B cell (primary cell): Measurements from ENCODE around the gene SNX6. TPM values are rescaled to one million over a fixed set of nuclear protein-coding genes. Genes with fewer than 3 reads are reported as not detected.
A peak's percentile ranks its signal among the peaks of the same experiment; 100 is the strongest.
"Not testable (repeated sequence)": the region's sequence is repeated elsewhere in the genome, so short reads cannot be mapped to it uniquely, and the experiment has no call there.

Experiments used
- ATAC-seq: fragments of 200-7000 bp; cut with Tn5 transposase; one replicate; pipeline ENCODE4 v1.10.0; 2021; ENCODE audit warnings: low read depth, mild to moderate bottlenecking, moderate number of reproducible peaks, moderate library complexity
- CTCF ChIA-PET: fragments of 350-600 bp; sonication (Branson Sonifier 250); formaldehyde crosslinking; loops from one replicate; lab custom pipeline; 2021; ENCODE audit warnings: antibody characterized with exemption, inconsistent platforms; lab: Charles Lee
- POLR2A ChIA-PET: fragments of 350-600 bp; sonication (Branson Sonifier 250); formaldehyde crosslinking; loops from one replicate; lab custom pipeline; 2021; ENCODE audit warnings: antibody characterized with exemption; lab: Charles Lee
- DNase-seq: peaks from one replicate; pipeline ENCODE4 v3.0.0; 2013
- H2AFZ ChIP-seq: 2 replicates; pipeline ENCODE4 v1.6.1; 2012; ENCODE audit warnings: mild to moderate bottlenecking, low read depth, low read length; ENCODE audit not compliant: insufficient read depth, poor library complexity, severe bottlenecking
- H3K27ac ChIP-seq, 2 donors: 1 replicate in 1 of 2; 2 replicates in 1 of 2; pipeline ENCODE4 v1.5.1; 2012 to 2013; ENCODE audit warnings: low read length in 2 of 2, mild to moderate bottlenecking in 2 of 2, moderate library complexity in 1 of 2
- H3K27me3 ChIP-seq, 4 experiments: fragments of 200-600 bp in 1 of 4; sonication (generic) in 1 of 4; replicated peaks in 1 of 4; 1 replicate in 2 of 4; 2 replicates in 2 of 4; pipeline versions ENCODE4 v1.6.1 to v1.7.0; 2013 to 2016; ENCODE audit warnings: low read length in 3 of 4, mild to moderate bottlenecking in 2 of 4, mixed read lengths in 1 of 4, moderate library complexity in 1 of 4; ENCODE audit not compliant: insufficient read depth in 4 of 4, control insufficient read depth in 3 of 4; ENCODE audit errors: control extremely low read depth in 1 of 4
- H3K36me3 ChIP-seq, 2 experiments: replicated peaks in 1 of 2; 1 replicate in 1 of 2; 2 replicates in 1 of 2; pipeline versions ENCODE4 v1.6.1 to v1.7.1; 2013; ENCODE audit warnings: low read length in 1 of 2; ENCODE audit not compliant: insufficient read depth in 2 of 2, control insufficient read depth in 1 of 2; ENCODE audit errors: control extremely low read depth in 1 of 2, extremely low read depth in 1 of 2
- H3K4me1 ChIP-seq, 2 donors: fragments of 200-600 bp in 1 of 2; sonication (generic) in 1 of 2; 1 replicate in 1 of 2; 2 replicates in 1 of 2; pipeline versions ENCODE4 v1.5.1 to v1.6.1; 2013 to 2017; ENCODE audit warnings: low read length in 2 of 2; ENCODE audit not compliant: control insufficient read depth in 2 of 2, insufficient read depth in 2 of 2
- H3K4me2 ChIP-seq: replicated peaks from 2 replicates; pipeline ENCODE3; 2012; ENCODE audit warnings: mild to moderate bottlenecking, low read depth, low read length; ENCODE audit not compliant: poor library complexity, severe bottlenecking
- H3K4me3 ChIP-seq, 5 experiments: fragments of 200-600 bp in 1 of 5; sonication (generic) in 1 of 5; 1 replicate in 3 of 5; 2 replicates in 2 of 5; pipeline versions ENCODE4 v1.5.1 to v1.7.0; 2011 to 2016; ENCODE audit warnings: low read length in 4 of 5, mild to moderate bottlenecking in 4 of 5, low read depth in 2 of 5, control low read depth in 1 of 5, moderate library complexity in 1 of 5; ENCODE audit not compliant: insufficient read depth in 1 of 5; ENCODE audit errors: control extremely low read depth in 1 of 5, extremely low read depth in 1 of 5
- H3K79me2 ChIP-seq: fragments of 200-600 bp; sonication (generic); one replicate; pipeline ENCODE4 v1.6.0; 2016; ENCODE audit warnings: low read length; ENCODE audit not compliant: control insufficient read depth, insufficient read depth
- H3K9ac ChIP-seq: fragments of 200-600 bp; sonication (generic); 2 replicates; pipeline ENCODE4 v1.6.1; 2017; ENCODE audit warnings: mild to moderate bottlenecking, low read length, moderate library complexity
- H3K9me3 ChIP-seq, 3 donors: one replicate each; pipeline versions ENCODE4 v1.6.1 to v1.7.1; 2013; ENCODE audit warnings: low read length in 2 of 3; ENCODE audit not compliant: control insufficient read depth in 2 of 3, insufficient read depth in 1 of 3; ENCODE audit errors: control extremely low read depth in 1 of 3
- H4K20me1 ChIP-seq: 2 replicates; pipeline ENCODE4 v1.6.0; 2012; ENCODE audit warnings: mild to moderate bottlenecking, low read length; ENCODE audit not compliant: insufficient read depth, control insufficient read depth, poor library complexity, severe bottlenecking
- H3K27ac Mint-ChIP-seq: one replicate; pipeline ENCODE4 v1.8.0; 2021; ENCODE audit warnings: mixed read lengths
- H3K27me3 Mint-ChIP-seq: one replicate; pipeline ENCODE4 v1.8.0; 2021; ENCODE audit warnings: mixed read lengths
- H3K4me1 Mint-ChIP-seq: one replicate; pipeline ENCODE4 v1.8.0; 2021; ENCODE audit warnings: mixed read lengths
- H3K4me3 Mint-ChIP-seq: one replicate; pipeline ENCODE4 v1.8.0; 2021; ENCODE audit warnings: mixed read lengths
- H3K9me3 Mint-ChIP-seq: one replicate; pipeline ENCODE4 v1.8.0; 2022; ENCODE audit warnings: mixed read lengths; ENCODE audit not compliant: insufficient read depth
- WGBS: methylation state at CpG from one replicate; pipeline ENCODE4 v1.1.5; 2013; ENCODE audit warnings: missing lambda C conversion rate; ENCODE audit not compliant: insufficient coverage; 5-methylcytosine and 5-hydroxymethylcytosine counted together
- intact Hi-C: fragments of 100-400 bp; cut with micrococcal nuclease; formaldehyde crosslinking; loops from one replicate; pipeline ENCODE4 v1.10.0; 2022
- polyA plus RNA-seq: library from polyadenylated mRNA; depleted of rRNA; stranded (reverse); fragments of >200 nt; gene quantifications from 2 replicates; pipeline ENCODE4 v1.2.3, GENCODE V29; 2012
- total RNA-seq, 2 donors: library from RNA; stranded (reverse); fragments of 120-200 nt in 1 of 2; gene quantifications; 1 replicate in 1 of 2; 2 replicates in 1 of 2; pipeline versions ENCODE4 v1.2.3 to v1.2.4, GENCODE V29; 2013 to 2022

The SNX6 gene
- total and polyA plus RNA-seq, 2 donors (not counting 1 experiment from before 2014, with no cell fraction given) = 45.4 to 61.0 TPM

GRCh38 chr14:34556498-34556829, 73.5 kb downstream of the SNX6 start:
- H3K9me3 Mint-ChIP-seq, H3K36me3 ChIP-seq, H3K27me3 ChIP-seq, H3K79me2 ChIP-seq, POLR2A ChIA-PET, H3K27me3 Mint-ChIP-seq, H3K27ac Mint-ChIP-seq, H3K27ac ChIP-seq, H2AFZ ChIP-seq, H3K4me1 ChIP-seq, H3K4me3 ChIP-seq, DNase-seq, CTCF ChIA-PET, H3K4me3 Mint-ChIP-seq, H3K4me2 ChIP-seq, H3K9ac ChIP-seq, H4K20me1 ChIP-seq, intact Hi-C loops: not testable (repeated sequence)
- WGBS = no CpG with 5 or more reads among the region's 35 CpGs
- H3K4me1 Mint-ChIP-seq = peaks cover 14% of the 10 kb centered on the region
- peak; percentile 69 for ATAC-seq
- peaks cover 0 to 15% (median 0%) of the 10 kb centered on the region in 3 donors for H3K9me3 ChIP-seq

DNA sequence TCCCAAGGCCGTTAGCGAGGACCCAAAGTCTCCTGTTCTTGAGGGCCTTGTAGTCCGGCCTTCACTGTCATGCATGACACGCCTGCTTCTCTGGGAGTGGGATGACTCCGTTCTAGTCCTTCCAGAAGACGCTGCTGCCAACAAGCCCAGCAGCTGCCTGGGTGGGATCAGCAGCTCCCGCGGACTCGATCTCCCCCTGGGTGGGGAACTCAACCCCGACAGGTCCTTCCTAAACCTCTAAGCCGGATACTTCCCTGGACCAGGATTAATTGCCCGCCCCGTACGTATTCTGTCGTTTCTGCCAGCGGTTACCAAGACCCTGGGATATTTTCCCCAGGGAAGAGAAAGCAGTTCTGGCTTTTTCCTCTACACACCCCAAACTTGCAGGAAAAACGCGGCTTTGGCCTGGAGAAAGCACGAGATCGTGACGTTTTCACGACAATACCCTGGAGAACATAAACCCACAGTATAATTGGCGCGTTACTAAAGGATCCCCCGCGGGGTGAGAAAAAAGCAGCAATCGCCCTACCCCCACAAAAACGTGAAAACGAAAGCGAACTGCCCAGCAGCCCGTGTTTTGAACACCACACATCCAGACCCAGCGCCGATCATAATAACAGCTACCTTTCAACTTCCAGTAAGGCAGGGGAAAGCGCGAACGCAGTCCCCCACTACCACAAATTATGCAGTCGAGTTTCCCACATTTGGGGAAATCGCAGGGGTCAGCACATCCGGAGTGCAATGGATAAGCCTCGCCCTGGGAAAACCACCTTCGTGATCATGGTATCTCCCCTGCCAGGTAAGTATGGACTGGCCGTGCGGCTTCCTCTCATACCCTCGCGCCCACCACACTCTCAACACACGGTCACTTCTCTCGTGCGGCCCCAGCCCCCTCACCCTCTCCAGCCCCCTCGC, 74.1 kb downstream of the SNX6 start:
- H3K9me3 Mint-ChIP-seq, H3K27ac ChIP-seq, H3K27me3 ChIP-seq, H3K36me3 ChIP-seq, H3K4me3 ChIP-seq, CTCF ChIA-PET, DNase-seq, H3K79me2 ChIP-seq, intact Hi-C loops, H2AFZ ChIP-seq, H3K4me2 ChIP-seq, POLR2A ChIA-PET, H4K20me1 ChIP-seq, H3K4me1 ChIP-seq, H3K9ac ChIP-seq, H3K4me3 Mint-ChIP-seq, H3K27ac Mint-ChIP-seq, H3K27me3 Mint-ChIP-seq: not testable (repeated sequence)
- ATAC-seq = peak; percentile 70
- peaks cover 0 to 15% (median 0%) of the 10 kb centered on the region in 3 donors for H3K9me3 ChIP-seq
- no CpG with 5 or more reads among the region's 49 CpGs for WGBS
- peaks cover 16% of the 10 kb centered on the region for H3K4me1 Mint-ChIP-seq
